Ishikawa (cell line): ENCODE measurements around the gene GSTCD.

ENCODE experiments used
- CEBPB ChIP-seq: IDR thresholded peaks from 2 replicates; pipeline ENCODE4 v1.6.1; 2012
- CREB1 ChIP-seq: IDR thresholded peaks from 2 replicates; pipeline ENCODE4 v1.6.1; 2012; ENCODE audit warnings: low read depth
- EGR1 ChIP-seq: IDR thresholded peaks from 2 replicates; pipeline ENCODE4 v1.6.1; 2012
- EP300 ChIP-seq: IDR thresholded peaks from 2 replicates; pipeline ENCODE4 v1.6.1; 2012; ENCODE audit warnings: borderline replicate concordance
- FOXM1 ChIP-seq: IDR thresholded peaks from 2 replicates; pipeline ENCODE4 v1.6.1; 2012; ENCODE audit warnings: low read depth, borderline replicate concordance
- NFIC ChIP-seq: IDR thresholded peaks from 2 replicates; pipeline ENCODE4 v1.6.1; 2012
- RAD21 ChIP-seq: IDR thresholded peaks from 2 replicates; pipeline ENCODE4 v1.6.1; 2012; ENCODE audit warnings: low read depth
- REST ChIP-seq: IDR thresholded peaks from 2 replicates; pipeline ENCODE4 v1.6.1; 2012; ENCODE audit warnings: low read depth, mild to moderate bottlenecking
- TAF1 ChIP-seq: IDR thresholded peaks from 2 replicates; pipeline ENCODE4 v1.6.1; 2012; ENCODE audit warnings: low read depth, mild to moderate bottlenecking
- TCF12 ChIP-seq: IDR thresholded peaks from 2 replicates; pipeline ENCODE4 v1.6.1; 2012; ENCODE audit warnings: low read depth
- TEAD4 ChIP-seq: IDR thresholded peaks from 2 replicates; pipeline ENCODE4 v1.6.1; 2012
- USF1 ChIP-seq: IDR thresholded peaks from 2 replicates; pipeline ENCODE4 v1.6.1; 2012
- YY1 ChIP-seq: IDR thresholded peaks from 2 replicates; pipeline ENCODE4 v1.6.1; 2012; ENCODE audit warnings: low read depth
- ZBTB7A ChIP-seq: IDR thresholded peaks from 2 replicates; pipeline ENCODE4 v1.6.1; 2012; ENCODE audit warnings: low read depth
- TF ChIP-seq, protein P1 (sequence below): IDR thresholded peaks from 2 replicates; pipeline ENCODE4 v1.6.1; 2012

GSTCD gene

GRCh38 chr4:105708181-105709080 lies at the start of gene GSTCD, which contains the start of gene INTS12:
TSS of gene GSTCD (plus strand) at chr4:105708784. CDS start at chr4:105717614, 8,830 bp downstream.
TSS of gene INTS12 (minus strand) at chr4:105708689. CDS start at chr4:105700005, 8,684 bp downstream.
- TF ChIP-seq ZBTB7A (peak; percentile 28; the same call in 1 of the 2 replicates), CREB1 (peak; percentile 86), EGR1 (no peak), USF1 (peak; percentile 75), FOXM1 (no peak), RAD21 (peak; percentile 14; the same call in 1 of the 2 replicates), TAF1 (peak; percentile 97), CEBPB (no peak), YY1 (peak; percentile 76), TCF12 (peak; percentile 79), NFIC (peak; percentile 33; the same call in 1 of the 2 replicates), REST (no peak), TEAD4 (0 out of 2 replicates have a peak, but pooled peaks have one; percentile 12), EP300 (no peak; the same call in none of the 2 replicates)
- TF ChIP-seq, protein P1, sequence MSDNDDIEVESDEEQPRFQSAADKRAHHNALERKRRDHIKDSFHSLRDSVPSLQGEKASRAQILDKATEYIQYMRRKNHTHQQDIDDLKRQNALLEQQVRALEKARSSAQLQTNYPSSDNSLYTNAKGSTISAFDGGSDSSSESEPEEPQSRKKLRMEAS: peak; percentile 75

- TF ChIP-seq YY1: no peak
- no peak for TF ChIP-seq USF1
Measured at GRCh38 chr4:105659190-105659589, 49.4 kb upstream of the GSTCD start.

DNA sequence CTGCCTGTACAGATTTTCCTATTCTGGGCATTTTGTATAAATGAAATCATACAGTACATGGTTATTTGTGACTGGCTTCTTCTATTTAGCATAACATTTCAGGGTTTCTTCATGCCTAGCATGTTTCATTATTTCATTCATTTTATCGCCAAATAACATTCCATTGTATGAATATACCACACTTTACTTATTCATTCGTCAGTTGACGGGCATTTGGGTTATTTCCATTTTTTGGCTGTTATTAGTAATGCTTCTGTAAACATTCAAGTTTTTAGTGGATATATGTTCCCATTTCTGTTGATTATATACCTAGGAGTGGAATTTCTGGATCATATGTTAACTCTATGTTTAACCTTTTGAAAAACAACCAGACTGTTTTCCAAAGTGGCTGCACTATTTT lies 47.6 kb upstream of the GSTCD start:
- TF ChIP-seq EP300 (no peak), USF1 (no peak), REST (no peak), YY1 (no peak), RAD21 (no peak)

DNA sequence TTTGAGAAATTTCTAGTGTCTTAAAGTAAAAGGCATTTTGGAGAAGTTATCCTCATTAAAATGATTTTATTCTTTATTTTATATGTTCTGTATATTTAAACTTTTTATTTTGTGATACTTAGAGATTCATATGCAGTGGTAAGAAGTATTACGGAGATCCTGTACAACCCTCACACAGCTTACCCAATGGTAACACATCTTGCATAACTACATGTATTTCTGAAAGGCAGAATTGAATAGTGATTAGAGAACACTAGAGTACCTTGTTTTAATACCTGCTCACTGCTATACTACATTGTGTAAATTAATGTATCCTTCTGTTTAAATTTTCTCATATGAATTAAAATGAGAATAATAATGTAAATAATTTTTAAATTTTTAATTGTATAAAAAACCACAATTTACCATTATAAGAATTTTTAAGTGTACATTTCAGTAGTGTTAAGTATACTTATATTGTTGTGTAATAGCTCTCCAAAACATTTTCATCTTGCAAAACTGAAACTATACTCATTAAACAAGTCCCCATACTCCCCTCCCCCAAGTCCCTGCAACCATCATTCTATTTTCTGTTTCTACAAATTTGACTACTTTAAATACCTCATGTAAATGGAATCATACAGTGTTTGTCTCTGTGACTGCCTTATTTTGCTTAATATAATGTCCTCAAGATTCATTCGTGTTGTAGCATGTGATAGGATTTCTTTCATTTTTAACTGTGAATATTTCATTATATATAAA lies 45.5 kb upstream of the GSTCD start:
- no peak for TF ChIP-seq RAD21
- TF ChIP-seq TEAD4: no peak
- no peak for TF ChIP-seq USF1
- no peak for TF ChIP-seq CEBPB
- no peak for TF ChIP-seq EGR1
- TF ChIP-seq NFIC: no peak
- TF ChIP-seq TCF12: no peak
- TF ChIP-seq EP300: no peak
- TF ChIP-seq, protein P1: no peak
- no peak for TF ChIP-seq ZBTB7A
- no peak for TF ChIP-seq TAF1
- TF ChIP-seq FOXM1: no peak
- TF ChIP-seq CREB1: no peak
- TF ChIP-seq REST: no peak
- no peak for TF ChIP-seq YY1
